ENCODE measurements around the gene CELA2B.

DNA sequence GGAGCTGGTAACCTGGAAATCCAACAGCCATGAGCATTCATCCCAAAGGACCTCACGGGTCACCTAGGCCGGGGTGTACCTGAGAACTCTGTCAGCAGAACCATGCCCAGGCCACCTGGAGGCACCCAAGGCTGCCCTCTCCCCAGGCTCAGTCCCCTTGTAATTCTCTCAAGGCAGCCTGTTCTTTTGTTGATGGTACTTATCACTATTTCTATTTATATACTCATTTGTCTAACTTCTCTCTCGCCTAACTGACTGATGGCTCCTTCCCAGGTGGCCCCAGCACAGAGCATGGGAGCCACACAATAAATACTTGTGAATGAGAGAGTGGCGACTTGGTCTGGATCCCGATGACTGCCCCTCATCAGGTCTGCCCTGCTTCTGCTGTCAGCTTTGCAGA is 31.4 kb downstream of the CELA2B start:
- TF ChIP-seq FOSL2 (IDR thresholded peaks at IDR 0.05) (no peak), FOSL2 (CRISPR knock-in tag; IDR thresholded peaks at IDR 0.05) (no peak), ESRRA (IDR thresholded peaks at IDR 0.05; ENCODE audit: borderline replicate concordance, low read length) (no peak), CBX8 (IDR thresholded peaks at IDR 0.05) (no peak), HDAC2 (IDR thresholded peaks at IDR 0.05) (no peak), CEBPB (IDR thresholded peaks at IDR 0.05) (no peak), BHLHE40 (IDR thresholded peaks at IDR 0.05; ENCODE audit: low read depth, low read length) (no peak), JUNB (IDR thresholded peaks at IDR 0.05) (no peak)
- TF ChIP-seq, protein P1, sequence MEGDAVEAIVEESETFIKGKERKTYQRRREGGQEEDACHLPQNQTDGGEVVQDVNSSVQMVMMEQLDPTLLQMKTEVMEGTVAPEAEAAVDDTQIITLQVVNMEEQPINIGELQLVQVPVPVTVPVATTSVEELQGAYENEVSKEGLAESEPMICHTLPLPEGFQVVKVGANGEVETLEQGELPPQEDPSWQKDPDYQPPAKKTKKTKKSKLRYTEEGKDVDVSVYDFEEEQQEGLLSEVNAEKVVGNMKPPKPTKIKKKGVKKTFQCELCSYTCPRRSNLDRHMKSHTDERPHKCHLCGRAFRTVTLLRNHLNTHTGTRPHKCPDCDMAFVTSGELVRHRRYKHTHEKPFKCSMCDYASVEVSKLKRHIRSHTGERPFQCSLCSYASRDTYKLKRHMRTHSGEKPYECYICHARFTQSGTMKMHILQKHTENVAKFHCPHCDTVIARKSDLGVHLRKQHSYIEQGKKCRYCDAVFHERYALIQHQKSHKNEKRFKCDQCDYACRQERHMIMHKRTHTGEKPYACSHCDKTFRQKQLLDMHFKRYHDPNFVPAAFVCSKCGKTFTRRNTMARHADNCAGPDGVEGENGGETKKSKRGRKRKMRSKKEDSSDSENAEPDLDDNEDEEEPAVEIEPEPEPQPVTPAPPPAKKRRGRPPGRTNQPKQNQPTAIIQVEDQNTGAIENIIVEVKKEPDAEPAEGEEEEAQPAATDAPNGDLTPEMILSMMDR (IDR thresholded peaks at IDR 0.05) = no peak
- TF ChIP-seq, protein P2, sequence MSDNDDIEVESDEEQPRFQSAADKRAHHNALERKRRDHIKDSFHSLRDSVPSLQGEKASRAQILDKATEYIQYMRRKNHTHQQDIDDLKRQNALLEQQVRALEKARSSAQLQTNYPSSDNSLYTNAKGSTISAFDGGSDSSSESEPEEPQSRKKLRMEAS (IDR thresholded peaks at IDR 0.05) = no peak
- TF ChIP-seq, protein P3, sequence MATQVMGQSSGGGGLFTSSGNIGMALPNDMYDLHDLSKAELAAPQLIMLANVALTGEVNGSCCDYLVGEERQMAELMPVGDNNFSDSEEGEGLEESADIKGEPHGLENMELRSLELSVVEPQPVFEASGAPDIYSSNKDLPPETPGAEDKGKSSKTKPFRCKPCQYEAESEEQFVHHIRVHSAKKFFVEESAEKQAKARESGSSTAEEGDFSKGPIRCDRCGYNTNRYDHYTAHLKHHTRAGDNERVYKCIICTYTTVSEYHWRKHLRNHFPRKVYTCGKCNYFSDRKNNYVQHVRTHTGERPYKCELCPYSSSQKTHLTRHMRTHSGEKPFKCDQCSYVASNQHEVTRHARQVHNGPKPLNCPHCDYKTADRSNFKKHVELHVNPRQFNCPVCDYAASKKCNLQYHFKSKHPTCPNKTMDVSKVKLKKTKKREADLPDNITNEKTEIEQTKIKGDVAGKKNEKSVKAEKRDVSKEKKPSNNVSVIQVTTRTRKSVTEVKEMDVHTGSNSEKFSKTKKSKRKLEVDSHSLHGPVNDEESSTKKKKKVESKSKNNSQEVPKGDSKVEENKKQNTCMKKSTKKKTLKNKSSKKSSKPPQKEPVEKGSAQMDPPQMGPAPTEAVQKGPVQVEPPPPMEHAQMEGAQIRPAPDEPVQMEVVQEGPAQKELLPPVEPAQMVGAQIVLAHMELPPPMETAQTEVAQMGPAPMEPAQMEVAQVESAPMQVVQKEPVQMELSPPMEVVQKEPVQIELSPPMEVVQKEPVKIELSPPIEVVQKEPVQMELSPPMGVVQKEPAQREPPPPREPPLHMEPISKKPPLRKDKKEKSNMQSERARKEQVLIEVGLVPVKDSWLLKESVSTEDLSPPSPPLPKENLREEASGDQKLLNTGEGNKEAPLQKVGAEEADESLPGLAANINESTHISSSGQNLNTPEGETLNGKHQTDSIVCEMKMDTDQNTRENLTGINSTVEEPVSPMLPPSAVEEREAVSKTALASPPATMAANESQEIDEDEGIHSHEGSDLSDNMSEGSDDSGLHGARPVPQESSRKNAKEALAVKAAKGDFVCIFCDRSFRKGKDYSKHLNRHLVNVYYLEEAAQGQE (IDR thresholded peaks at IDR 0.05) = no peak
- TF ChIP-seq, protein P4, sequence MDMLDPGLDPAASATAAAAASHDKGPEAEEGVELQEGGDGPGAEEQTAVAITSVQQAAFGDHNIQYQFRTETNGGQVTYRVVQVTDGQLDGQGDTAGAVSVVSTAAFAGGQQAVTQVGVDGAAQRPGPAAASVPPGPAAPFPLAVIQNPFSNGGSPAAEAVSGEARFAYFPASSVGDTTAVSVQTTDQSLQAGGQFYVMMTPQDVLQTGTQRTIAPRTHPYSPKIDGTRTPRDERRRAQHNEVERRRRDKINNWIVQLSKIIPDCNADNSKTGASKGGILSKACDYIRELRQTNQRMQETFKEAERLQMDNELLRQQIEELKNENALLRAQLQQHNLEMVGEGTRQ (IDR thresholded peaks at IDR 0.05) = no peak
- TF ChIP-seq, protein P5, sequence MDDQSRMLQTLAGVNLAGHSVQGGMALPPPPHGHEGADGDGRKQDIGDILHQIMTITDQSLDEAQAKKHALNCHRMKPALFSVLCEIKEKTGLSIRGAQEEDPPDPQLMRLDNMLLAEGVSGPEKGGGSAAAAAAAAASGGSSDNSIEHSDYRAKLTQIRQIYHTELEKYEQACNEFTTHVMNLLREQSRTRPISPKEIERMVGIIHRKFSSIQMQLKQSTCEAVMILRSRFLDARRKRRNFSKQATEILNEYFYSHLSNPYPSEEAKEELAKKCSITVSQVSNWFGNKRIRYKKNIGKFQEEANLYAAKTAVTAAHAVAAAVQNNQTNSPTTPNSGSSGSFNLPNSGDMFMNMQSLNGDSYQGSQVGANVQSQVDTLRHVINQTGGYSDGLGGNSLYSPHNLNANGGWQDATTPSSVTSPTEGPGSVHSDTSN (IDR thresholded peaks at IDR 0.05) = no peak

Measured in A549 (cell line).